Hepatocyte (in vitro differentiated cells): ENCODE data around the gene CILP2. TPM values are rescaled to one million over a fixed set of nuclear protein-coding genes. Genes with fewer than 3 reads are reported as not detected.

Experiments
- DNase-seq: peaks from one replicate; pipeline ENCODE4 v3.0.0-alpha.2; 2016; ENCODE audit warnings: low spot score
- H2AFZ ChIP-seq: fragments of 200-600 bp; sonication (generic); 2 replicates; pipeline ENCODE4 v1.6.0; 2016; ENCODE audit warnings: antibody characterized with exemption, mild to moderate bottlenecking
- H3K27ac ChIP-seq: fragments of 200-600 bp; sonication (generic); 2 replicates; pipeline ENCODE4 v1.5.1; 2016; ENCODE audit warnings: mild to moderate bottlenecking
- H3K27me3 ChIP-seq: fragments of 200-600 bp; sonication (generic); 2 replicates; pipeline ENCODE4 v1.6.1; 2016
- H3K36me3 ChIP-seq: fragments of 200-600 bp; sonication (generic); replicated peaks from 2 replicates; pipeline ENCODE4 v1.5.1; 2016; ENCODE audit warnings: low read depth; ENCODE audit not compliant: insufficient read depth
- H3K4me1 ChIP-seq: fragments of 200-600 bp; sonication (generic); 2 replicates; pipeline ENCODE4 v1.5.1; 2016; ENCODE audit warnings: mild to moderate bottlenecking, moderate library complexity; ENCODE audit not compliant: insufficient read depth
- H3K4me2 ChIP-seq: fragments of 200-600 bp; sonication (generic); 2 replicates; pipeline ENCODE4 v1.6.0; 2016
- H3K4me3 ChIP-seq: fragments of 200-600 bp; sonication (generic); 2 replicates; pipeline ENCODE4 v1.5.1; 2016; ENCODE audit warnings: mild to moderate bottlenecking
- H3K79me2 ChIP-seq: fragments of 200-600 bp; sonication (generic); 2 replicates; pipeline ENCODE4 v1.6.0; 2017; ENCODE audit warnings: mild to moderate bottlenecking
- H3K9me2 ChIP-seq: fragments of 200-600 bp; sonication (generic); replicated peaks from 2 replicates; pipeline ENCODE4 v1.6.0; 2017; ENCODE audit warnings: mild to moderate bottlenecking; ENCODE audit not compliant: insufficient read depth
- H3K9me3 ChIP-seq: fragments of 200-600 bp; sonication (generic); 2 replicates; pipeline ENCODE4 v1.5.1; 2016; ENCODE audit warnings: low read depth, mild to moderate bottlenecking
- H4K20me1 ChIP-seq: fragments of 200-600 bp; sonication (generic); 2 replicates; pipeline ENCODE4 v1.6.0; 2016; ENCODE audit warnings: mild to moderate bottlenecking; ENCODE audit not compliant: insufficient read depth, poor library complexity, severe bottlenecking
- CTCF ChIP-seq: fragments of 200-600 bp; sonication (generic); IDR thresholded peaks from 2 replicates; pipeline ENCODE4 v1.5.1; 2016; ENCODE audit warnings: antibody characterized with exemption, mild to moderate bottlenecking; ENCODE audit not compliant: poor library complexity
- EZH2 ChIP-seq: fragments of 200-600 bp; sonication (generic); IDR thresholded peaks from 2 replicates; pipeline ENCODE4 v1.6.1; 2016; ENCODE audit warnings: antibody characterized with exemption, mild to moderate bottlenecking, borderline replicate concordance
- EZH2phosphoT487 ChIP-seq: fragments of 200-600 bp; sonication (generic); IDR thresholded peaks from one replicate; pipeline ENCODE4 v1.6.1; 2018; ENCODE audit warnings: antibody characterized with exemption, mild to moderate bottlenecking, low read depth, moderate library complexity; ENCODE audit not compliant: unreplicated experiment, severe bottlenecking
- WGBS: methylation state at CpG from one replicate; pipeline ENCODE4 v1.1.6; 2016; ENCODE audit warnings: low lambda C conversion rate; ENCODE audit errors: missing lambda C conversion rate; 5-methylcytosine and 5-hydroxymethylcytosine counted together
- polyA plus RNA-seq: library from polyadenylated mRNA; unstranded; fragments of >200 nt; fragmentation: Nextera tagmentation; extraction: Ambion mirVana; gene quantifications from 2 replicates; pipeline ENCODE4 v1.2.1, GENCODE V29; 2016
- total RNA-seq: library from RNA; depleted of rRNA; stranded (reverse); fragments of >200 nt; gene quantifications from 2 replicates; pipeline ENCODE4 v1.2.3, GENCODE V29; 2014

Gene CILP2
- total and polyA plus RNA-seq, 2 experiments from 2014 or later, result 5.7 to 16.5 TPM

- 73% methylated on average over 4 of the region's 4 CpGs for whole genome bisulfite sequencing
- H3K4me2 ChIP-seq, result no peak overlapping the region
- H2AFZ ChIP-seq, result no peak overlapping the region
- no peak for DNase-seq
- no peaks in the 10 kb centered on the region for H3K9me3 ChIP-seq
- no peaks in the 10 kb centered on the region for H3K4me1 ChIP-seq
- H3K4me3 ChIP-seq, result no peak overlapping the region
- no peaks in the 10 kb centered on the region for H3K79me2 ChIP-seq
- no peaks in the 10 kb centered on the region for H3K36me3 ChIP-seq
- TF ChIP-seq CTCF (no peak), EZH2phosphoT487 (no peak), EZH2 (no peak)
- no peak overlapping the region for H3K27ac ChIP-seq
- no peaks in the 10 kb centered on the region for H3K27me3 ChIP-seq
- no peaks in the 10 kb centered on the region for H4K20me1 ChIP-seq
- no peaks in the 10 kb centered on the region for H3K9me2 ChIP-seq
Measured at GRCh38 chr19:19559931-19560330, 21.9 kb downstream of the CILP2 start.

- TF ChIP-seq CTCF, result no peak
- TF ChIP-seq EZH2, result no peak
- TF ChIP-seq EZH2phosphoT487, result no peak
- H3K4me2 ChIP-seq, result no peak overlapping the region
- 91% methylated on average over 26 of the region's 26 CpGs for WGBS
- no peaks in the 10 kb centered on the region for H4K20me1 ChIP-seq
- H3K79me2 ChIP-seq, result no peaks in the 10 kb centered on the region
- H3K4me1 ChIP-seq, result no peaks in the 10 kb centered on the region
- no peaks in the 10 kb centered on the region for H3K36me3 ChIP-seq
- H3K9me3 ChIP-seq, result no peaks in the 10 kb centered on the region
- H3K27me3 ChIP-seq, result no peaks in the 10 kb centered on the region
- no peak overlapping the region for H2AFZ ChIP-seq
- no peak overlapping the region for H3K27ac ChIP-seq
- H3K4me3 ChIP-seq, result no peak overlapping the region
- no peaks in the 10 kb centered on the region for H3K9me2 ChIP-seq
- no peak for DNase-seq
Measured at GRCh38 chr19:19561946-19562664, 24.0 kb downstream of the CILP2 start.

- Histone ChIP-seq H3K4me1 (no peaks in the 10 kb centered on the region), H4K20me1 (no peaks in the 10 kb centered on the region), H3K4me3 (no peak overlapping the region), H3K36me3 (no peaks in the 10 kb centered on the region), H3K79me2 (no peaks in the 10 kb centered on the region), H3K4me2 (no peak overlapping the region), H3K27me3 (no peaks in the 10 kb centered on the region), H3K27ac (no peak overlapping the region), H3K9me3 (no peaks in the 10 kb centered on the region), H2AFZ (no peak overlapping the region), H3K9me2 (no peaks in the 10 kb centered on the region)
- DNase-seq, result no peak
- TF ChIP-seq EZH2, result no peak
- TF ChIP-seq EZH2phosphoT487, result no peak
- no peak for TF ChIP-seq CTCF
- 91% methylated on average over 17 of the region's 17 CpGs for WGBS
Measured at GRCh38 chr19:19562665-19563347, 24.7 kb downstream of the CILP2 start.
